Myocyte (in vitro differentiated cells): ENCODE measurements around the gene SF3B4. TPM values are rescaled to one million over a fixed set of nuclear protein-coding genes. Genes with fewer than 3 reads are reported as not detected.
A peak's percentile ranks its signal among the peaks of the same experiment; 100 is the strongest.
"Not testable (repeated sequence)": the region's sequence is repeated elsewhere in the genome, so short reads cannot be mapped to it uniquely, and the experiment has no call there.

ENCODE experiments used
- DNase-seq: peaks from one replicate; pipeline ENCODE4 v3.0.0-alpha.2; 2012; ENCODE audit warnings: low read depth
- total RNA-seq: library from RNA; depleted of rRNA; stranded (reverse); fragments of >200 nt; gene quantifications from 2 replicates; pipeline ENCODE4 v1.2.3, GENCODE V29; 2014

Gene SF3B4
- total RNA-seq, 1 donor from 2014 or later = 11.8 TPM

GRCh38 chr1:149888247-149888998 lies 39.2 kb downstream of the SF3B4 start:
- peak; percentile 91 for DNase-seq

- peak; percentile 97 for DNase-seq
Observed at GRCh38 chr1:149887456-149888246, 40.0 kb downstream of the SF3B4 start.

- not testable (repeated sequence) for DNase-seq
Observed at GRCh38 chr1:149887196-149887455, 40.5 kb downstream of the SF3B4 start.

- peak; percentile 99 for DNase-seq
Observed at GRCh38 chr1:149886396-149887195, 41.0 kb downstream of the SF3B4 start.

- DNase-seq = not testable (repeated sequence)
Observed at GRCh38 chr1:149886121-149886395, 41.5 kb downstream of the SF3B4 start.

- DNase-seq = peak; percentile 92
Observed at GRCh38 chr1:149885339-149886120, 42.1 kb downstream of the SF3B4 start.

- peak; percentile 36 for DNase-seq
Observed at GRCh38 chr1:149884433-149885338, 42.9 kb downstream of the SF3B4 start.

GRCh38 chr1:149883598-149884247 lies 43.9 kb downstream of the SF3B4 start:
- no peak for DNase-seq

GRCh38 chr1:149881876-149882275 lies 45.7 kb downstream of the SF3B4 start:
- DNase-seq = no peak

- no peak for DNase-seq
Observed at GRCh38 chr1:149879556-149879955, 48.0 kb downstream of the SF3B4 start.

- peak; percentile 40 for DNase-seq
Observed at GRCh38 chr1:149877211-149877946, 50.2 kb downstream of the SF3B4 start.

Other genes starting within 250 kb of the SF3B4 start
- gene FCGR1A, start 145.1 kb downstream of the SF3B4 start, total RNA-seq = not detected in 2 replicates
- gene BOLA1, start 28.2 kb downstream of the SF3B4 start, total RNA-seq = 12.5 and 20.2 TPM in 2 replicates
- 3.0 and 4.0 TPM in 2 replicates for gene SV2A, start 10.0 kb downstream of the SF3B4 start, total RNA-seq
- gene MTMR11, start 9.1 kb upstream of the SF3B4 start, total RNA-seq = 2.3 and 2.4 TPM in 2 replicates
- gene OTUD7B, start 82.9 kb upstream of the SF3B4 start, total RNA-seq = 13.4 and 14.9 TPM in 2 replicates
- gene VPS45, start 140.0 kb upstream of the SF3B4 start, total RNA-seq = 49.4 and 64.1 TPM in 2 replicates
- gene PLEKHO1, start 222.1 kb upstream of the SF3B4 start, total RNA-seq = 71.9 and 105 TPM in 2 replicates